ENCODE data around the gene H1-8.

DNA sequence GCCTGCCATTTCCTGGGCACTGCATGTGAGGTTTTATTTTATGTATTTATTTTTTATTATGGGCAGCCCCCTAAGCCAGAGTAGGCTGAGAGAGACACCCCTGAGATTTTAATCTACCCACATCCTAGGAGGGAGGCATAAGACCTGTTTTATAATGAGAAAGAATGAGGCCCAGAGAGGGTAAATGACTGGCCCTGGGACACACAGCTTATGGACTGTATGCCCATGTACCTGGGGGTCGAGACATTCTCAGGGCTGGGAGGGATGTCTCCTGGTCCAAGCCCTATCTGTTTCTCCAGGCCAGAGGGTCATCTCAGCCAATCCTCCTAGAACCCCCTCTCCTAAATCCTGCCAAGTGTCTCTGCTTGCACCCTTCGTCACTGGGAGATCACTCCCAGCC is 57.4 kb downstream of the H1-8 start:
- TF ChIP-seq, protein P1, sequence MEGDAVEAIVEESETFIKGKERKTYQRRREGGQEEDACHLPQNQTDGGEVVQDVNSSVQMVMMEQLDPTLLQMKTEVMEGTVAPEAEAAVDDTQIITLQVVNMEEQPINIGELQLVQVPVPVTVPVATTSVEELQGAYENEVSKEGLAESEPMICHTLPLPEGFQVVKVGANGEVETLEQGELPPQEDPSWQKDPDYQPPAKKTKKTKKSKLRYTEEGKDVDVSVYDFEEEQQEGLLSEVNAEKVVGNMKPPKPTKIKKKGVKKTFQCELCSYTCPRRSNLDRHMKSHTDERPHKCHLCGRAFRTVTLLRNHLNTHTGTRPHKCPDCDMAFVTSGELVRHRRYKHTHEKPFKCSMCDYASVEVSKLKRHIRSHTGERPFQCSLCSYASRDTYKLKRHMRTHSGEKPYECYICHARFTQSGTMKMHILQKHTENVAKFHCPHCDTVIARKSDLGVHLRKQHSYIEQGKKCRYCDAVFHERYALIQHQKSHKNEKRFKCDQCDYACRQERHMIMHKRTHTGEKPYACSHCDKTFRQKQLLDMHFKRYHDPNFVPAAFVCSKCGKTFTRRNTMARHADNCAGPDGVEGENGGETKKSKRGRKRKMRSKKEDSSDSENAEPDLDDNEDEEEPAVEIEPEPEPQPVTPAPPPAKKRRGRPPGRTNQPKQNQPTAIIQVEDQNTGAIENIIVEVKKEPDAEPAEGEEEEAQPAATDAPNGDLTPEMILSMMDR (IDR thresholded peaks at IDR 0.05), result no peak
- no peak for TF ChIP-seq POLR2A (IDR thresholded peaks at IDR 0.05)
